ENCODE data around the gene AS3MT.

- TF ChIP-seq CTCF (IDR thresholded peaks at IDR 0.05) (no peak), ATF2 (CRISPR knock-in tag; IDR thresholded peaks at IDR 0.05; ENCODE audit: borderline replicate concordance, low read depth) (no peak), SP1 (CRISPR knock-in tag; conservative IDR thresholded peaks at IDR 0.05) (no peak), CBFB (CRISPR knock-in tag; IDR thresholded peaks at IDR 0.05; ENCODE audit: low read depth) (no peak), NR2C2 (CRISPR knock-in tag; IDR thresholded peaks at IDR 0.05) (no peak), CREM (CRISPR knock-in tag; IDR thresholded peaks at IDR 0.05) (no peak), PRDM15 (CRISPR knock-in tag; IDR thresholded peaks at IDR 0.05) (no peak)
Measured at GRCh38 chr10:102822222-102822621, 47.0 kb upstream of the AS3MT start.

Measured in WTC11 (cell line).